ENCODE measurements around the gene UBE2R2.

UBE2R2 gene

GRCh38 chr9:33884856-33885701, 68.1 kb downstream of the UBE2R2 start:
- DNase-seq (ENCODE audit: low read depth in 2 of 2) = no peak

GRCh38 chr9:33885948-33886347, 69.0 kb downstream of the UBE2R2 start:
- no peak for DNase-seq (ENCODE audit: low read depth in 2 of 2)

GRCh38 chr9:33893861-33894260, 76.9 kb downstream of the UBE2R2 start:
- DNase-seq (ENCODE audit: low read depth in 2 of 2) = no peak

- no peak for DNase-seq (ENCODE audit: low read depth in 2 of 2)
Observed at GRCh38 chr9:33894316-33894715, 77.4 kb downstream of the UBE2R2 start.

GRCh38 chr9:33903157-33903780, 86.3 kb downstream of the UBE2R2 start:
- no peak for DNase-seq (ENCODE audit: low read depth in 2 of 2)

- no peak for DNase-seq (ENCODE audit: low read depth in 2 of 2)
Observed at GRCh38 chr9:33905137-33905536, 88.2 kb downstream of the UBE2R2 start.

- no peak for DNase-seq (ENCODE audit: low read depth in 2 of 2)
Observed at GRCh38 chr9:33906769-33907168, 89.8 kb downstream of the UBE2R2 start.

GRCh38 chr9:33907347-33907746, 90.4 kb downstream of the UBE2R2 start:
- no peak for DNase-seq (ENCODE audit: low read depth in 2 of 2)

GRCh38 chr9:33908114-33908513, 91.2 kb downstream of the UBE2R2 start:
- no peak for DNase-seq (ENCODE audit: low read depth in 2 of 2)

GRCh38 chr9:33908749-33909148, 91.8 kb downstream of the UBE2R2 start:
- DNase-seq (ENCODE audit: low read depth in 2 of 2) = no peak

GRCh38 chr9:33913541-33913940, 96.6 kb downstream of the UBE2R2 start:
- no peak for DNase-seq (ENCODE audit: low read depth in 2 of 2)

- DNase-seq (ENCODE audit: low read depth in 2 of 2) = no peak
Observed at GRCh38 chr9:33914887-33915628, 98.1 kb downstream of the UBE2R2 start.

GRCh38 chr9:33917036-33917435, 100.1 kb downstream of the UBE2R2 start:
- no peak for DNase-seq (ENCODE audit: low read depth in 2 of 2)

- no peak for DNase-seq (ENCODE audit: low read depth in 2 of 2)
Observed at GRCh38 chr9:33919276-33919897, 102.4 kb downstream of the UBE2R2 start.

- no peak for DNase-seq (ENCODE audit: low read depth in 2 of 2)
Observed at GRCh38 chr9:33921967-33922895, 105.3 kb downstream of the UBE2R2 start.

GRCh38 chr9:33923079-33923478, 106.1 kb downstream of the UBE2R2 start:
- no peak for DNase-seq (ENCODE audit: low read depth in 2 of 2)

- no peak for DNase-seq (ENCODE audit: low read depth in 2 of 2)
Observed at GRCh38 chr9:33923998-33924701, 107.2 kb downstream of the UBE2R2 start.

GRCh38 chr9:33924978-33925797, 108.2 kb downstream of the UBE2R2 start:
- DNase-seq (ENCODE audit: low read depth in 2 of 2) = no peak

GRCh38 chr9:33926746-33927485, 110.0 kb downstream of the UBE2R2 start:
- no peak for DNase-seq (ENCODE audit: low read depth in 2 of 2)

Data from stimulated activated CD4-positive, alpha-beta T cell treated with anti-CD3 and anti-CD28 coated beads, Interleukin-12 subunit alpha, Interleukin-12 subunit beta, amount 100 ng/mL, for 24 hours (primary cell).